Aorta (tissue), 5 donors: ENCODE results near the gene SFXN1. TPM values are rescaled to one million over a fixed set of nuclear protein-coding genes. Genes with fewer than 3 reads are reported as not detected.

Experiments used
- ATAC-seq: fragments of 200-7000 bp; cut with Tn5 transposase; one replicate; pipeline ENCODE4 v1.9.1; 2022; ENCODE audit warnings: moderate library complexity; ENCODE audit not compliant: low FRiP score
- DNase-seq, 2 donors: peaks; one replicate each; pipeline ENCODE4 v3.0.0-alpha.2; 2020
- H3K27ac ChIP-seq, 2 donors: one replicate each; pipeline ENCODE4 v1.5.1; 2013; ENCODE audit warnings: low read length in 2 of 2, mild to moderate bottlenecking in 2 of 2, moderate library complexity in 2 of 2, control low read depth in 1 of 2, inconsistent platforms in 1 of 2, low read depth in 1 of 2
- H3K27me3 ChIP-seq, 2 donors: one replicate each; pipeline ENCODE4 v1.6.1; 2013; ENCODE audit warnings: control low read depth in 1 of 2, low read length in 1 of 2, mild to moderate bottlenecking in 1 of 2, moderate library complexity in 1 of 2; ENCODE audit not compliant: insufficient read depth in 2 of 2, control insufficient read depth in 1 of 2
- H3K36me3 ChIP-seq, 2 donors: one replicate each; pipeline ENCODE4 v1.6.1; 2013; ENCODE audit warnings: control low read depth in 1 of 2, low read length in 1 of 2, mild to moderate bottlenecking in 1 of 2; ENCODE audit not compliant: insufficient read depth in 2 of 2, control insufficient read depth in 1 of 2
- H3K4me1 ChIP-seq, 2 donors: one replicate each; pipeline ENCODE4 v1.6.1; 2013; ENCODE audit warnings: low read length in 2 of 2, control low read depth in 1 of 2, mild to moderate bottlenecking in 1 of 2, moderate library complexity in 1 of 2; ENCODE audit not compliant: insufficient read depth in 2 of 2, control insufficient read depth in 1 of 2
- H3K4me3 ChIP-seq, 2 donors: one replicate each; pipeline ENCODE4 v1.5.1; 2013; ENCODE audit warnings: low read length in 2 of 2, control low read depth in 1 of 2, mild to moderate bottlenecking in 1 of 2
- H3K9me3 ChIP-seq: one replicate; pipeline ENCODE4 v1.6.1; 2013; ENCODE audit warnings: mild to moderate bottlenecking, low read length; ENCODE audit not compliant: control insufficient read depth
- WGBS, 2 donors: extraction: QIAGEN DNeasy Blood & Tissue Kit; methylation state at CpG; one replicate each; pipeline ENCODE4 v1.1.7; 2013; 5-methylcytosine and 5-hydroxymethylcytosine counted together
- intact Hi-C, 2 donors: fragments of 100-400 bp; cut with DNase I; formaldehyde crosslinking; loops; one replicate each; pipeline versions ENCODE4 v1.14.2 to v1.15.0; 2022
- polyA plus RNA-seq, 2 donors: library from polyadenylated mRNA; stranded (reverse); fragments of 200-250 nt; gene quantifications; one replicate each; pipeline ENCODE4 v1.2.3, GENCODE V29; 2013
- total RNA-seq, 2 donors: library from RNA; stranded (reverse); fragmentation: NEBNext Ultra II Directional; extraction: Animal tissue kit (Norgen Biotek cat#: 25700); gene quantifications; one replicate each; pipeline ENCODE4 v1.2.1, GENCODE V29; 2021
- donor health status: healthy with polysubstance abuse.
- donor health status: Bipolar disorder and iron deficiency.
- donor health status: DM: no; HTN: no; CAD: no.
- donor health status: DM: no; HTN: no; CAD: no.
- donor health status: DM: yes; HTN: yes; CAD: no.

The SFXN1 gene
- total and polyA plus RNA-seq, 4 donors: 8.2 to 28.3 (median 24.6) TPM

DNA sequence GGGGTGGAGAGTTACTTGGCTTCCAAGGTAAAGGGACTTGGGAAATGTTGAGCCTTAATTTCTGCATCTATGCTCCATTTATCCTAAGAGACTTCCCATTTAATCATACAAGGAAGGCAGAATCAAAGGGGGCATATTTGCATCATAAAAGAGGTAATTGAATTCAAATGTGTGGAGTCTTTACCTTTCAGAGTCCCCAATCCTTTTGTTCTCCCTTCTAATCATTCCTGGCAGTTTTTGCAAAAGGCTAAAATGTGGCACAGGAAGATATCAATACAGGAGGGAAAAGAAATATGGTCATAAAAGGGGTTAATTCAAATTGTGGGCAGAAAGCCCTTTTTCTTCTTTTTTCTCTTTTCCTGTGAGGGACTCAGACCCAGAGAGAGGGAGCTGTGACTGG, 69.5 kb downstream of the SFXN1 start:
- Histone ChIP-seq H3K36me3 (no peaks in the 10 kb centered on the region), H3K9me3 (no peaks in the 10 kb centered on the region), H3K27me3 (no peaks in the 10 kb centered on the region), H3K27ac (no peak overlapping the region), H3K4me1 (no peaks in the 10 kb centered on the region), H3K4me3 (no peak overlapping the region)
- ATAC-seq (no peak), DNase-seq (no peak)
- intact Hi-C loops: no loop called here

GRCh38 chr5:175548626-175549311, 70.4 kb downstream of the SFXN1 start:
- Histone ChIP-seq H3K36me3 (no peaks in the 10 kb centered on the region), H3K4me3 (no peak overlapping the region), H3K4me1 (no peaks in the 10 kb centered on the region), H3K27ac (no peak overlapping the region), H3K27me3 (no peaks in the 10 kb centered on the region), H3K9me3 (no peaks in the 10 kb centered on the region)
- ATAC-seq: no peak
- intact Hi-C loops: no loop called here
- DNase-seq: no peak
- 22 to 35% methylated on average over 15 of the region's 15 CpGs for WGBS, 2 donors

- ATAC-seq: no peak
- WGBS, 2 donors: 80 to 85% methylated on average over 4 of the region's 4 CpGs
- Histone ChIP-seq H3K27ac (no peak overlapping the region), H3K4me1 (no peaks in the 10 kb centered on the region), H3K9me3 (no peaks in the 10 kb centered on the region), H3K27me3 (no peaks in the 10 kb centered on the region), H3K36me3 (no peaks in the 10 kb centered on the region), H3K4me3 (no peak overlapping the region)
- intact Hi-C loops: no loop called here
- DNase-seq: no peak
Measured at GRCh38 chr5:175550055-175550805, 71.9 kb downstream of the SFXN1 start.

- no peaks in the 10 kb centered on the region for H3K9me3 ChIP-seq
Measured at GRCh38 chr5:175551266-175551665, 72.9 kb downstream of the SFXN1 start.

GRCh38 chr5:175554296-175554695, 75.9 kb downstream of the SFXN1 start:
- Histone ChIP-seq H3K27me3 (no peaks in the 10 kb centered on the region), H3K36me3 (no peaks in the 10 kb centered on the region), H3K4me1 (no peaks in the 10 kb centered on the region), H3K4me3 (no peak overlapping the region), H3K27ac (no peak overlapping the region), H3K9me3 (no peaks in the 10 kb centered on the region)
- DNase-seq (no peak), ATAC-seq (no peak)
- intact Hi-C loops: no loop called here
- whole genome bisulfite sequencing, 2 donors: 91 to 93% methylated on average over 8 of the region's 8 CpGs

More at GRCh38 chr5:175551266-175551665, 72.9 kb downstream of the SFXN1 start:
- WGBS, 2 donors: 56 to 64% methylated on average over 4 of the region's 4 CpGs
- no peak overlapping the region for H3K27ac ChIP-seq
- no peaks in the 10 kb centered on the region for H3K36me3 ChIP-seq
- ATAC-seq (no peak), DNase-seq (no peak)
- H3K4me1 ChIP-seq: no peaks in the 10 kb centered on the region
- no peak overlapping the region for H3K4me3 ChIP-seq
- intact Hi-C loops: no loop called here
- H3K27me3 ChIP-seq: no peaks in the 10 kb centered on the region

GRCh38 chr5:175555168-175555785, 76.9 kb downstream of the SFXN1 start:
- Histone ChIP-seq H3K9me3 (no peaks in the 10 kb centered on the region), H3K4me1 (no peaks in the 10 kb centered on the region), H3K27me3 (no peaks in the 10 kb centered on the region), H3K4me3 (no peak overlapping the region), H3K27ac (no peak overlapping the region), H3K36me3 (no peaks in the 10 kb centered on the region)
- ATAC-seq (no peak), DNase-seq (no peak)
- intact Hi-C loops: no loop called here
- WGBS, 2 donors: 84 to 91% methylated on average over 12 of the region's 12 CpGs

GRCh38 chr5:175556794-175557193, 78.4 kb downstream of the SFXN1 start:
- no peak for DNase-seq
- no peak overlapping the region for H3K4me3 ChIP-seq
- no peaks in the 10 kb centered on the region for H3K4me1 ChIP-seq
- no peak for ATAC-seq
- H3K9me3 ChIP-seq: no peaks in the 10 kb centered on the region
- H3K27me3 ChIP-seq: no peaks in the 10 kb centered on the region
- H3K27ac ChIP-seq: no peak overlapping the region
- 62 to 69% methylated on average over 4 of the region's 4 CpGs for WGBS, 2 donors
- intact Hi-C loops: no loop called here
- H3K36me3 ChIP-seq: no peaks in the 10 kb centered on the region

DNA sequence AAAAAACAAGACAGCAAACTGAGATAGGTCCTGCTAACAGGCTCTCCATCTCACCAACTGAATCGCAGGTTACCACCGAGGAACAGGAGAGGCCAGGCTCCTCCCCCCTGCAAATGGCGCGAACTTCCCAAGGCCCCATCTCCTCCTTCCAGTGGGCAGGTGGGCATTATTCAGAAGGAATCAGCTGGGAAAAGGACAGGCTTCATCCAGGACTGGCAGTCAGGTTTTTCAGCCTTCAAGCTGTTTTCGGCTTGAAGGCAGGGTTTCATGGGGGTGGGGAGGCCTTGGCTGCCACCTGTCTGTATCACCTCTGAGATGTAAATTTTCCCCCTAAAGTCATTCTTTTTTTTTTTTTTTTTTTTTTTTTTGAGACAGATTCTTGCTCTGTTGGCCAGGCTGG, 79.4 kb downstream of the SFXN1 start:
- Histone ChIP-seq H3K4me1 (no peaks in the 10 kb centered on the region), H3K36me3 (no peaks in the 10 kb centered on the region), H3K9me3 (no peaks in the 10 kb centered on the region), H3K4me3 (no peak overlapping the region), H3K27me3 (no peaks in the 10 kb centered on the region), H3K27ac (no peak overlapping the region)
- ATAC-seq (no peak), DNase-seq (no peak)
- 82 to 84% methylated on average over 5 of the region's 5 CpGs for WGBS, 2 donors
- intact Hi-C loops: no loop called here
